Choroid plexus epithelial cell (primary cell): ENCODE results near the gene ENTHD1.

Experiments used
- DNase-seq: peaks from one replicate; pipeline ENCODE4 v3.0.0-alpha.2; 2010; ENCODE audit warnings: low read depth
- H3K4me3 ChIP-seq: 2 replicates; pipeline ENCODE4 v1.5.1; 2011; ENCODE audit warnings: low read depth, mild to moderate bottlenecking, control low read depth, low read length, moderate library complexity
- CTCF ChIP-seq: conservative IDR thresholded peaks from 2 replicates; pipeline ENCODE4 v1.5.1; 2011; ENCODE audit warnings: low read depth, mild to moderate bottlenecking, control low read depth, inconsistent platforms, low read length, moderate library complexity

ENTHD1 gene

GRCh38 chr22:39893526-39893925 lies at the start of gene ENTHD1:
TSS of gene ENTHD1 (minus strand) at chr22:39893760. CDS start at chr22:39887748, 6,012 bp downstream.
- no peak within 1 kb of the TSS for H3K4me3 ChIP-seq
- DNase-seq = no peak
- TF ChIP-seq CTCF = no peak

- no peak overlapping the region for H3K4me3 ChIP-seq
- DNase-seq = no peak
Measured at GRCh38 chr22:39943337-39943736, 49.8 kb upstream of the ENTHD1 start.

GRCh38 chr22:39942439-39943230 lies 49.1 kb upstream of the ENTHD1 start:
- no peak overlapping the region for H3K4me3 ChIP-seq
- no peak for DNase-seq

More at GRCh38 chr22:39943337-39943736, 49.8 kb upstream of the ENTHD1 start:
- TF ChIP-seq CTCF = peak; percentile 9

GRCh38 chr22:39941601-39942000 lies 48.0 kb upstream of the ENTHD1 start:
- no peak overlapping the region for H3K4me3 ChIP-seq
- no peak for DNase-seq
- TF ChIP-seq CTCF = no peak

More at GRCh38 chr22:39942439-39943230, 49.1 kb upstream of the ENTHD1 start:
- no peak for TF ChIP-seq CTCF

- no peak for TF ChIP-seq CTCF
- no peak overlapping the region for H3K4me3 ChIP-seq
- peak; percentile 29 for DNase-seq
Measured at GRCh38 chr22:39940757-39941305, 47.3 kb upstream of the ENTHD1 start.

- DNase-seq = no peak
- H3K4me3 ChIP-seq = no peak overlapping the region
- TF ChIP-seq CTCF = no peak
Measured at GRCh38 chr22:39939830-39940229, 46.3 kb upstream of the ENTHD1 start.
